Liver (tissue), 9 donors: ENCODE data around the gene LENG1. TPM values are rescaled to one million over a fixed set of nuclear protein-coding genes. Genes with fewer than 3 reads are reported as not detected.

ENCODE experiments used
- DNase-seq: peaks from one replicate; pipeline ENCODE4 v3.0.0-alpha.2; 2017; ENCODE audit warnings: low spot score
- H3K27ac ChIP-seq, 2 donors: one replicate each; pipeline ENCODE4 v1.7.0; 2013; ENCODE audit warnings: inconsistent platforms in 2 of 2, low read length in 2 of 2, control low read depth in 1 of 2, low read depth in 1 of 2, mild to moderate bottlenecking in 1 of 2
- H3K27me3 ChIP-seq, 4 donors: one replicate each; pipeline versions ENCODE4 v1.6.1 to v1.7.0; 2013; ENCODE audit warnings: low read length in 3 of 4, inconsistent platforms in 1 of 4, mild to moderate bottlenecking in 1 of 4, moderate library complexity in 1 of 4; ENCODE audit not compliant: control insufficient read depth in 4 of 4, insufficient read depth in 4 of 4
- H3K36me3 ChIP-seq, 4 donors: one replicate each; pipeline versions ENCODE4 v1.6.1 to v1.7.0; 2013; ENCODE audit warnings: low read length in 3 of 4, mild to moderate bottlenecking in 3 of 4, low read depth in 1 of 4, moderate library complexity in 1 of 4; ENCODE audit not compliant: control insufficient read depth in 4 of 4, insufficient read depth in 3 of 4
- H3K4me1 ChIP-seq, 4 donors: one replicate each; pipeline versions ENCODE4 v1.6.1 to v1.7.0; 2013; ENCODE audit warnings: low read length in 3 of 4, mild to moderate bottlenecking in 3 of 4, moderate library complexity in 1 of 4; ENCODE audit not compliant: control insufficient read depth in 4 of 4, insufficient read depth in 4 of 4
- H3K4me3 ChIP-seq, 3 donors: one replicate each; pipeline versions ENCODE4 v1.6.1 to v1.7.0; 2013; ENCODE audit warnings: low read length in 3 of 3, control low read depth in 1 of 3, low read depth in 1 of 3, mild to moderate bottlenecking in 1 of 3
- H3K9ac ChIP-seq, 2 donors: one replicate each; pipeline ENCODE4 v1.7.0; 2013; ENCODE audit warnings: low read length in 2 of 2, mild to moderate bottlenecking in 2 of 2, moderate library complexity in 2 of 2, control low read depth in 1 of 2, low read depth in 1 of 2
- H3K9me3 ChIP-seq, 4 donors: one replicate each; pipeline versions ENCODE4 v1.6.1 to v1.7.0; 2013; ENCODE audit warnings: low read length in 3 of 4; ENCODE audit not compliant: control insufficient read depth in 4 of 4
- ATF3 ChIP-seq: IDR thresholded peaks from 2 replicates; pipeline ENCODE4 v1.6.1; 2016; ENCODE audit warnings: antibody characterized with exemption
- CTCF ChIP-seq: fragments of 150-350 bp; IDR thresholded peaks from 2 replicates; pipeline ENCODE4 v1.5.1; 2017; ENCODE audit warnings: improper control_type of control experiment, low read depth, low read length; ENCODE audit not compliant: missing input control
- EGR1 ChIP-seq, 2 donors: IDR thresholded peaks; 2 replicates each; pipeline ENCODE4 v1.6.1; 2016 to 2018; ENCODE audit warnings: antibody characterized with exemption in 2 of 2, low read depth in 2 of 2
- GABPA ChIP-seq, 2 donors: IDR thresholded peaks in 1 of 2; conservative IDR thresholded peaks in 1 of 2; 2 replicates each; pipeline ENCODE4 v1.6.1; 2016; ENCODE audit warnings: antibody characterized with exemption in 2 of 2, mild to moderate bottlenecking in 1 of 2, moderate library complexity in 1 of 2
- HNF4A ChIP-seq, 2 donors: conservative IDR thresholded peaks; 2 replicates each; pipeline ENCODE4 v1.6.1; 2016; ENCODE audit warnings: antibody characterized with exemption in 2 of 2, mild to moderate bottlenecking in 2 of 2
- HNF4G ChIP-seq: IDR thresholded peaks from 2 replicates; pipeline ENCODE4 v1.6.1; 2016; ENCODE audit warnings: antibody characterized with exemption
- JUND ChIP-seq, 2 donors: IDR thresholded peaks; 2 replicates each; pipeline ENCODE4 v1.6.1; 2016; ENCODE audit warnings: antibody characterized with exemption in 2 of 2
- NR2F2 ChIP-seq: IDR thresholded peaks from 2 replicates; pipeline ENCODE4 v1.6.1; 2016; ENCODE audit warnings: antibody characterized with exemption
- RAD21 ChIP-seq, 2 donors: IDR thresholded peaks; 2 replicates each; pipeline ENCODE4 v1.6.1; 2016; ENCODE audit warnings: antibody characterized with exemption in 2 of 2, mild to moderate bottlenecking in 2 of 2
- RXRA ChIP-seq, 2 donors: IDR thresholded peaks; 2 replicates each; pipeline ENCODE4 v1.6.1; 2017 to 2018; ENCODE audit warnings: antibody characterized with exemption in 2 of 2, mild to moderate bottlenecking in 1 of 2
- TAF1 ChIP-seq: conservative IDR thresholded peaks from 2 replicates; pipeline ENCODE4 v1.6.1; 2016; ENCODE audit warnings: antibody characterized with exemption, mild to moderate bottlenecking
- YY1 ChIP-seq: IDR thresholded peaks from 2 replicates; pipeline ENCODE4 v1.6.1; 2016; ENCODE audit warnings: antibody characterized with exemption, mild to moderate bottlenecking
- ZBTB33 ChIP-seq: IDR thresholded peaks from 2 replicates; pipeline ENCODE4 v1.6.1; 2016; ENCODE audit warnings: antibody characterized with exemption
- WGBS: extraction: QIAGEN DNeasy Blood & Tissue Kit; methylation state at CpG from one replicate; pipeline ENCODE4 v1.1.7; 2013; 5-methylcytosine and 5-hydroxymethylcytosine counted together
- polyA plus RNA-seq, 2 donors: library from polyadenylated mRNA; stranded (reverse) in 1 of 2; unstranded in 1 of 2; fragments of 200-250 nt in 1 of 2; fragments of >200 nt in 1 of 2; fragmentation: Nextera tagmentation in 1 of 2; extraction: Ambion mirVana in 1 of 2; gene quantifications; one replicate each; pipeline versions ENCODE4 v1.2.1 to v1.2.3, GENCODE V29; 2013 to 2015
- total RNA-seq, 2 donors: library from RNA; depleted of rRNA; stranded (reverse); fragments of >200 nt; gene quantifications; one replicate each; pipeline ENCODE4 v1.2.3, GENCODE V29; 2014
- donor health status: healthy.
- donor health status: healthy.
- donor health status: healthy.
- donor health status: healthy.
- donor health status: healthy.

The LENG1 gene
- total and polyA plus RNA-seq, 4 donors: 2.6 to 4.4 (median 2.9) TPM

- no peak for DNase-seq
- 77% methylated on average over 18 of the region's 18 CpGs for WGBS
- Histone ChIP-seq H3K4me3 (no peak overlapping the region), H3K27me3 (no peaks in the 10 kb centered on the region), H3K36me3 (peaks cover 36 to 76% (median 46%) of the 10 kb centered on the region in 4 donors), H3K4me1 (peaks cover 0 to 14% (median 12%) of the 10 kb centered on the region in 4 donors), H3K9ac (no peak overlapping the region), H3K9me3 (no peaks in the 10 kb centered on the region), H3K27ac (no peak overlapping the region)
- TF ChIP-seq NR2F2: no peak
- no peak for TF ChIP-seq HNF4A (conservative IDR thresholded peaks at IDR 0.05)
- no peak for TF ChIP-seq HNF4G
- TF ChIP-seq ATF3: no peak
- TF ChIP-seq RXRA (IDR thresholded peaks at IDR 0.05): no peak
- no peak for TF ChIP-seq ZBTB33
- TF ChIP-seq YY1: no peak
- no peak for TF ChIP-seq RAD21 (IDR thresholded peaks at IDR 0.05)
- no peak for TF ChIP-seq JUND (IDR thresholded peaks at IDR 0.05)
- TF ChIP-seq CTCF: no peak
- TF ChIP-seq GABPA (IDR thresholded peaks at IDR 0.05 in 1 of 2, conservative IDR thresholded peaks at IDR 0.05 in 1 of 2): no peak
Observed at GRCh38 chr19:54154603-54155345, 4.7 kb downstream of the LENG1 start.

- peaks cover 0 to 9% (median 9%) of the 10 kb centered on the region in 4 donors for H3K4me1 ChIP-seq
- peaks cover 36 to 85% (median 54%) of the 10 kb centered on the region in 4 donors for H3K36me3 ChIP-seq
- DNase-seq: no peak
- TF ChIP-seq NR2F2 (no peak), EGR1 (IDR thresholded peaks at IDR 0.05; ENCODE audit: low read depth in 2 of 2) (no peak), TAF1 (no peak), HNF4G (no peak)
- H3K27ac ChIP-seq: no peak overlapping the region
- 85% methylated on average over 10 of the region's 10 CpGs for WGBS
- no peak overlapping the region for H3K4me3 ChIP-seq
- no peaks in the 10 kb centered on the region for H3K9me3 ChIP-seq
- no peak overlapping the region for H3K9ac ChIP-seq
- no peaks in the 10 kb centered on the region for H3K27me3 ChIP-seq
Observed at GRCh38 chr19:54153731-54154326, 5.7 kb downstream of the LENG1 start.
